ENCODE measurements around the gene MDFIC2. TPM values are rescaled to one million over a fixed set of nuclear protein-coding genes. Genes with fewer than 3 reads are reported as not detected.

The MDFIC2 gene
- total and polyA plus RNA-seq, 2 of the 13 experiments (the other 11 are each of a cell fraction or from before 2014, with no cell fraction given) = not detected

DNA sequence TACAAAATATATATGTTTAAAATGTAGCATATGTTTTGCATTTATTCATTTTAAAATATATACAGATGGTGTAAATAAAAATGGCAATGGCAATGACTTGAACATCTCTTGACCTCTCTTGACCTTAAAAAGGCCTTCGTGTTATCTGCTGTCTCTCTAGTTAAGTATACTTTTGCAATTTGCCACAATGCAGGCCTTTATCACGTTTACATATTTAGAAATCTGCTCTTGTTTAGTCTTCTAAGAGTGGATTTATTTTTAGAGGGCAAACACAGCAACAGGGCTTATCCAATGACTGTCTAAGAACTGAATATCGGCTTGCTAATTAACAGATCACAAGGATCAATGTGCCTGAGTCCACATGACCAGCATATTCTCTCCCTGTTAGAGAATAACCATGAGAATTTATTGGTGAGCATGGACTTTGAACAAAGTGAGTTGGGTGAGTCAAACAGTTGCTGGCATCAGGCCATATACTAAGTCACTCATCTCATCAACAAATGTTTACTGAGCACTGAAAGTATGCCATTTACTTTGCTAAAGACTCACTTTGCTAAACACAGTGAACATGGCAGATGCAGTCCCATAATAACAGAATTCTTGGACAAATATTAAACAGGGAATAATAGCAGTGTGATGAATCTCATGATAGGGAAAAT lies 48.2 kb downstream of the MDFIC2 start (continued):
- TF ChIP-seq ZKSCAN8 (CRISPR knock-in tag; IDR thresholded peaks at IDR 0.05; ENCODE audit: borderline replicate concordance) (no peak), ZNF772 (CRISPR knock-in tag; IDR thresholded peaks at IDR 0.05) (no peak), JARID2 (CRISPR knock-in tag; IDR thresholded peaks at IDR 0.05; ENCODE audit: insufficient replicate concordance) (no peak), RCOR2 (CRISPR knock-in tag; IDR thresholded peaks at IDR 0.05) (0 out of 2 replicates have a peak, but pooled peaks have one; percentile 23), JUND (CRISPR knock-in tag; IDR thresholded peaks at IDR 0.05) (no peak), ZC3H4 (CRISPR knock-in tag; IDR thresholded peaks at IDR 0.05; ENCODE audit: borderline replicate concordance) (no peak), PLRG1 (conservative IDR thresholded peaks at IDR 0.05) (no peak), FOXK1 (CRISPR knock-in tag; IDR thresholded peaks at IDR 0.05; ENCODE audit: borderline replicate concordance, low read depth) (no peak), KDM2A (CRISPR knock-in tag; IDR thresholded peaks at IDR 0.05; ENCODE audit: borderline replicate concordance, low read depth) (no peak), ZNF83 (CRISPR knock-in tag; IDR thresholded peaks at IDR 0.05; ENCODE audit: borderline replicate concordance) (no peak), SMARCC2 (IDR thresholded peaks at IDR 0.05) (no peak), ARID2 (CRISPR knock-in tag; IDR thresholded peaks at IDR 0.05; ENCODE audit: borderline replicate concordance) (no peak), ZNF367 (CRISPR knock-in tag; IDR thresholded peaks at IDR 0.05; ENCODE audit: borderline replicate concordance) (no peak), NR2C2 (CRISPR knock-in tag; IDR thresholded peaks at IDR 0.05; ENCODE audit: borderline replicate concordance) (no peak)
- TF ChIP-seq, protein P1, sequence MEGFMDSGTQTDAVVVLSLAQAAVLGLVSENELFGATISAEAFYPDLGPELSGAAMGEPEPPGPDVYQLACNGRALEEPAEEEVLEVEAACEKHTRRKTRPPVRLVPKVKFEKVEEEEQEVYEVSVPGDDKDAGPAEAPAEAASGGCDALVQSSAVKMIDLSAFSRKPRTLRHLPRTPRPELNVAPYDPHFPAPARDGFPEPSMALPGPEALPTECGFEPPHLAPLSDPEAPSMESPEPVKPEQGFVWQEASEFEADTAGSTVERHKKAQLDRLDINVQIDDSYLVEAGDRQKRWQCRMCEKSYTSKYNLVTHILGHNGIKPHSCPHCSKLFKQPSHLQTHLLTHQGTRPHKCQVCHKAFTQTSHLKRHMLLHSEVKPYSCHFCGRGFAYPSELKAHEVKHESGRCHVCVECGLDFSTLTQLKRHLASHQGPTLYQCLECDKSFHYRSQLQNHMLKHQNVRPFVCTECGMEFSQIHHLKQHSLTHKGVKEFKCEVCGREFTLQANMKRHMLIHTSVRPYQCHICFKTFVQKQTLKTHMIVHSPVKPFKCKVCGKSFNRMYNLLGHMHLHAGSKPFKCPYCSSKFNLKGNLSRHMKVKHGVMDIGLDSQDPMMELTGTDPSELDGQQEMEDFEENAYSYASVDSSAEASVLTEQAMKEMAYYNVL (CRISPR knock-in tag; IDR thresholded peaks at IDR 0.05; ENCODE audit: borderline replicate concordance) = no peak
- TF ChIP-seq, protein P2, sequence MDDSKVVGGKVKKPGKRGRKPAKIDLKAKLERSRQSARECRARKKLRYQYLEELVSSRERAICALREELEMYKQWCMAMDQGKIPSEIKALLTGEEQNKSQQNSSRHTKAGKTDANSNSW (CRISPR knock-in tag; IDR thresholded peaks at IDR 0.05; ENCODE audit: borderline replicate concordance) = no peak
- TF ChIP-seq, protein P3, sequence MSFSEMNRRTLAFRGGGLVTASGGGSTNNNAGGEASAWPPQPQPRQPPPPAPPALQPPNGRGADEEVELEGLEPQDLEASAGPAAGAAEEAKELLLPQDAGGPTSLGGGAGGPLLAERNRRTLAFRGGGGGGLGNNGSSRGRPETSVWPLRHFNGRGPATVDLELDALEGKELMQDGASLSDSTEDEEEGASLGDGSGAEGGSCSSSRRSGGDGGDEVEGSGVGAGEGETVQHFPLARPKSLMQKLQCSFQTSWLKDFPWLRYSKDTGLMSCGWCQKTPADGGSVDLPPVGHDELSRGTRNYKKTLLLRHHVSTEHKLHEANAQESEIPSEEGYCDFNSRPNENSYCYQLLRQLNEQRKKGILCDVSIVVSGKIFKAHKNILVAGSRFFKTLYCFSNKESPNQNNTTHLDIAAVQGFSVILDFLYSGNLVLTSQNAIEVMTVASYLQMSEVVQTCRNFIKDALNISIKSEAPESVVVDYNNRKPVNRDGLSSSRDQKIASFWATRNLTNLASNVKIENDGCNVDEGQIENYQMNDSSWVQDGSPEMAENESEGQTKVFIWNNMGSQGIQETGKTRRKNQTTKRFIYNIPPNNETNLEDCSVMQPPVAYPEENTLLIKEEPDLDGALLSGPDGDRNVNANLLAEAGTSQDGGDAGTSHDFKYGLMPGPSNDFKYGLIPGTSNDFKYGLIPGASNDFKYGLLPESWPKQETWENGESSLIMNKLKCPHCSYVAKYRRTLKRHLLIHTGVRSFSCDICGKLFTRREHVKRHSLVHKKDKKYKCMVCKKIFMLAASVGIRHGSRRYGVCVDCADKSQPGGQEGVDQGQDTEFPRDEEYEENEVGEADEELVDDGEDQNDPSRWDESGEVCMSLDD (CRISPR knock-in tag; IDR thresholded peaks at IDR 0.05; ENCODE audit: borderline replicate concordance) = no peak
- TF ChIP-seq, protein P4, sequence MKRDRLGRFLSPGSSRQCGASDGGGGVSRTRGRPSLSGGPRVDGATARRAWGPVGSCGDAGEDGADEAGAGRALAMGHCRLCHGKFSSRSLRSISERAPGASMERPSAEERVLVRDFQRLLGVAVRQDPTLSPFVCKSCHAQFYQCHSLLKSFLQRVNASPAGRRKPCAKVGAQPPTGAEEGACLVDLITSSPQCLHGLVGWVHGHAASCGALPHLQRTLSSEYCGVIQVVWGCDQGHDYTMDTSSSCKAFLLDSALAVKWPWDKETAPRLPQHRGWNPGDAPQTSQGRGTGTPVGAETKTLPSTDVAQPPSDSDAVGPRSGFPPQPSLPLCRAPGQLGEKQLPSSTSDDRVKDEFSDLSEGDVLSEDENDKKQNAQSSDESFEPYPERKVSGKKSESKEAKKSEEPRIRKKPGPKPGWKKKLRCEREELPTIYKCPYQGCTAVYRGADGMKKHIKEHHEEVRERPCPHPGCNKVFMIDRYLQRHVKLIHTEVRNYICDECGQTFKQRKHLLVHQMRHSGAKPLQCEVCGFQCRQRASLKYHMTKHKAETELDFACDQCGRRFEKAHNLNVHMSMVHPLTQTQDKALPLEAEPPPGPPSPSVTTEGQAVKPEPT (CRISPR knock-in tag; IDR thresholded peaks at IDR 0.05; ENCODE audit: low read depth) = no peak
- TF ChIP-seq, protein P5, sequence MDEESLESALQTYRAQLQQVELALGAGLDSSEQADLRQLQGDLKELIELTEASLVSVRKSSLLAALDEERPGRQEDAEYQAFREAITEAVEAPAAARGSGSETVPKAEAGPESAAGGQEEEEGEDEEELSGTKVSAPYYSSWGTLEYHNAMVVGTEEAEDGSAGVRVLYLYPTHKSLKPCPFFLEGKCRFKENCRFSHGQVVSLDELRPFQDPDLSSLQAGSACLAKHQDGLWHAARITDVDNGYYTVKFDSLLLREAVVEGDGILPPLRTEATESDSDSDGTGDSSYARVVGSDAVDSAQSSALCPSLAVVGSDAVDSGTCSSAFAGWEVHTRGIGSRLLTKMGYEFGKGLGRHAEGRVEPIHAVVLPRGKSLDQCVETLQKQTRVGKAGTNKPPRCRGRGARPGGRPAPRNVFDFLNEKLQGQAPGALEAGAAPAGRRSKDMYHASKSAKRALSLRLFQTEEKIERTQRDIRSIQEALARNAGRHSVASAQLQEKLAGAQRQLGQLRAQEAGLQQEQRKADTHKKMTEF (CRISPR knock-in tag; IDR thresholded peaks at IDR 0.05) = no peak
- TF ChIP-seq, protein P6, sequence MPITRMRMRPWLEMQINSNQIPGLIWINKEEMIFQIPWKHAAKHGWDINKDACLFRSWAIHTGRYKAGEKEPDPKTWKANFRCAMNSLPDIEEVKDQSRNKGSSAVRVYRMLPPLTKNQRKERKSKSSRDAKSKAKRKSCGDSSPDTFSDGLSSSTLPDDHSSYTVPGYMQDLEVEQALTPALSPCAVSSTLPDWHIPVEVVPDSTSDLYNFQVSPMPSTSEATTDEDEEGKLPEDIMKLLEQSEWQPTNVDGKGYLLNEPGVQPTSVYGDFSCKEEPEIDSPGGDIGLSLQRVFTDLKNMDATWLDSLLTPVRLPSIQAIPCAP (CRISPR knock-in tag; IDR thresholded peaks at IDR 0.05; ENCODE audit: low read depth) = no peak
